GM12892 (cell line): Measurements from ENCODE around the gene FAM43A.

Experiments
- DNase-seq: peaks from one replicate; pipeline ENCODE4 v3.0.0; 2011; ENCODE audit not compliant: insufficient read length
- FAIRE-seq: peaks from 2 replicates; lab custom pipeline; 2011; peaks lifted over from hg19 to GRCh38; lab: Jason Lieb, UNC
- POLR2A ChIP-seq: IDR thresholded peaks from 2 replicates; pipeline ENCODE4 v1.6.1; 2011; ENCODE audit warnings: low read depth, low read length, control low read depth
- POLR2AphosphoS5 ChIP-seq: IDR thresholded peaks from 2 replicates; pipeline ENCODE4 v1.6.1; 2011; ENCODE audit warnings: low read depth, low read length, control low read depth
- TAF1 ChIP-seq: IDR thresholded peaks from 2 replicates; pipeline ENCODE4 v1.6.1; 2011; ENCODE audit warnings: low read depth, mild to moderate bottlenecking, control low read depth, low read length, borderline replicate concordance

Gene FAM43A

GRCh38 chr3:194661374-194661773 is 24.3 kb upstream of the FAM43A start:
- FAIRE-seq = no peak
- TF ChIP-seq POLR2A (no peak), POLR2AphosphoS5 (no peak), TAF1 (no peak)
- DNase-seq = no peak

DNA sequence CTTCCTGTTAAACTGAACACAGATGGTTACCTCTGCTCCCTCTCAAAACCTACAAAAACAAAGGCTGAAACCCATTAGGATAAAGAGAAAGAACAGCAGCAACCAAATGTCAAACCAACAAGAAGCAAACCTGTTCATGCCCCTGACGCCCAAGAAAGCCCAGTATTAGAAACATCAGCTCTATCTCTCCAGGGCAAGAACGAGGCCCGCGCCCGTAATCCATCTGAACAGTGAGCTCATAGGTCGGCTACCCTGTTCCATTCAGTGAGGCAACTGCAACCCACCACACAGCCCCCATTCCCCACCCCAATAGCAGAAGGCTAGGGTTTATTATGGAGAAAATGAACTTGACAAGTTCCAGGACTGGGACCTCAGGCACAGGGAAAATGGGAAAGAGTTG is 23.7 kb upstream of the FAM43A start:
- TF ChIP-seq POLR2A = no peak
- no peak for TF ChIP-seq TAF1
- TF ChIP-seq POLR2AphosphoS5 = no peak
- FAIRE-seq (no peak), DNase-seq (no peak)

DNA sequence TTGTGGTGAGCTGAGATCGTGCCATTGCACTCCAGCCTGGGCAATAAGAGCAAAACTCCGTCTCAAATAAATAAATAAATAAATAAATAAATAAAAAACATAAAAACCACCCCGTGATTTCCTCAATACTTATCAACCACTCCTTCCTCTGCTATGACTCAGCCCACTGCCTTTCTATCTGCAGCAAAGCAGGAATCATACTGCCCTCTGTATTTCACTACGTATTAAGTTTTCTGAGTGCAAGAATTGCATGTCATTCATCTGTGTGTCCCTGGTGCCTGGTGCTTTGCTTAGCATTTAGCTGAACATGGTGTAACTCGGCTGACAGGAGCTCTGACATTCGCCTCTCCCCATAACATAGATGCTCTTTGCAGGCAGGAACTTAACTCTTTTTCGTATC is 20.8 kb upstream of the FAM43A start:
- DNase-seq (no peak), FAIRE-seq (no peak)

DNA sequence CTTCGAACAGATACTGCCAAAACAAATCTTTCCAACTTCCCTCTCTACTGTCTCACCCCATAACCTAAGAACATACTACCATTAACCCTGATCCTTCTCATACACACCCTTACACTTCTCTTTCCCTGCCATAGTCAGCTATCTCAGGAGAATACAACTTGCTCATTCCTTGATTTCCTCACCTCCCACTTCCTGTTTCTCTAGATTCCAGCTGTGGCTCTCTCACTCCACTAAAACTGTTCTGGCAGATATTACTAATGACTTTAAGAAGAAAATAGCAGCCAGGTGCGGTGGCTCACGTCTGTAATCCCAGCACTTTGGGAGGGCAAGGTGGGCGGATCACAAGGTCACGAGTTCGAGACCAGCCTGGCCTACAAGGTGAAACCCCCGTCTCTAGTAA is 18.3 kb upstream of the FAM43A start:
- TF ChIP-seq TAF1 (no peak), POLR2AphosphoS5 (no peak), POLR2A (no peak)
- FAIRE-seq (no peak), DNase-seq (no peak)

More for the DNA sequence above, 20.8 kb upstream of the FAM43A start:
- TF ChIP-seq TAF1 = no peak
- TF ChIP-seq POLR2AphosphoS5 = no peak
- TF ChIP-seq POLR2A = no peak

GRCh38 chr3:194671511-194671899 is 14.2 kb upstream of the FAM43A start:
- DNase-seq (no peak), FAIRE-seq (no peak)
- TF ChIP-seq POLR2A = no peak
- TF ChIP-seq TAF1 = no peak

- FAIRE-seq (peak; percentile 95), DNase-seq (peak; percentile 68)
- peak; percentile 46; the same call in 1 of the 2 replicates for TF ChIP-seq TAF1
- peak; percentile 74 for TF ChIP-seq POLR2AphosphoS5
- peak; percentile 72; the same call in 1 of the 2 replicates for TF ChIP-seq POLR2A
Measured at GRCh38 chr3:194671900-194672808, 13.5 kb upstream of the FAM43A start, which contains the start of gene LSG1. Gene LSG1, minus strand, starts transcription at chr3:194672191. Its CDS starts 29 bp downstream, at chr3:194672162.

DNA sequence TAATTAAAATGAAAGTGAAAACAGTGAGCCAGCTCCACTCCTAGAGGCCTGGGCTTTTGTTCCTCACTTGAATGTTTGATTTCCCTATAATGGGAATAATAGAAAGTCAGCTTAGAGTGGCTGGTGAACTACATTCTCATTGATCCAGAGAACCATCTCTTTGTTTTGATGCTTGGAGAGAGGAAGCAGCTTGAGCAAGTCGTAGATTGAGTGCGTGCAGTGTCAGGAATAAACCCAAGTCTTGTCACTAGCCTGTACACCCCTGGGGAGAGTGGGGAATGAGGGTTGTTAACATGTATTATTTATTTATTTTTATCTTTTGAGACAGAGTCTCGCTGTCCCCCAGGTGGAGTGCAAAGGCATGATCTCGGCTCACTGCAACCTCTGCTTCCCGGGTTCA is 12.8 kb upstream of the FAM43A start:
- FAIRE-seq (no peak), DNase-seq (no peak)

GRCh38 chr3:194673761-194674160 is 11.9 kb upstream of the FAM43A start:
- TF ChIP-seq TAF1 (no peak), POLR2AphosphoS5 (no peak)
- DNase-seq (no peak), FAIRE-seq (no peak)

More for the DNA sequence above, 12.8 kb upstream of the FAM43A start:
- TF ChIP-seq POLR2A (no peak), POLR2AphosphoS5 (no peak), TAF1 (no peak)

DNA sequence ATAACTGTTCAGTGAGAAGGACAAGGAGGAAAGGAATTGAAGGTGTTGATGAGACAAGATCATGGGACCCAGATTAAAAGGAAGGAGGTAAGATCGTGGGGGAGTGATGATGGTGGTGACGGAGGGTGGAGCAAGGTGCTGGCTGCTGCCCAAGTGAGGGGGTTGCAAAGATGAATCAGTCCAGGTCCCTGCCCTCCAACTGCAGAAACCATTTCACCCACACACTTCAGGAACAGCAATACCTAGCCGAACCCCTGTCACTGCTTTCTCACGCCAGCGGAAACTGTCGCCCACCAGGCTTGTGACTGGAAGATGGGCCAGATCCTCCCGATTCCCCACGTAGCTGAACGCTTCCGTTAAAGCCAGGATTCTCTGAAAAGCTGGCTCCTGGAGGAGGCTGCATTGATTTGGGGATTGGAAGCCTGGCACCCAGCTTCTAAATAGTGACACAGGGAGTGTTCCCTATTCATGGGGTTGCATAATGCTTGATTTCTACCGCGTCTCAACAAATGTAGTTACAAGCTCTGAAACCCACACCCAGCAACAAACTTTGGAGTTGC is 10.5 kb upstream of the FAM43A start:
- no peak for DNase-seq
- TF ChIP-seq TAF1 (no peak), POLR2A (no peak), POLR2AphosphoS5 (no peak)
- no peak for FAIRE-seq

DNA sequence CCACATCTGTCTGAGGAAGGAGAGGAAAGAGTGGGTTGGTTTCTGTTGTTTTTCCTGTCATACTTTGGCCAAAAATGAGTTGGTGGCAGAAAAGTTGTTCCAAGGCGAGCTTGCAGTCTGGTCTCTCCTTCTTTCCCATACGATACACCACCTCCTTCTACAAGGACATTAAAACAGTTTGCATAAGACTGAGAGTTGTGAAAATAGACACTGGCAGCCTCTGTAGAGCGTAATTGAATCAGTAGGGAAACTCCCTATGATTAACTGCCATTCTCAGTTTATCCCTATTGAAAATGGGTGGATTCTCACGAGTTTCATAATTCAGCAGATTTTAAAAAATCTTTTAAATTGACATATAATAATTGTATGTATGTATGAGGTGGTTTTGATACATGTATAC is 10.0 kb upstream of the FAM43A start:
- TF ChIP-seq POLR2AphosphoS5 (no peak), POLR2A (no peak), TAF1 (no peak)
- no peak for FAIRE-seq
- DNase-seq = no peak

- TF ChIP-seq TAF1 (no peak), POLR2AphosphoS5 (no peak), POLR2A (no peak)
- DNase-seq (no peak), FAIRE-seq (no peak)
Measured at GRCh38 chr3:194676471-194676870, 9.2 kb upstream of the FAM43A start.

DNA sequence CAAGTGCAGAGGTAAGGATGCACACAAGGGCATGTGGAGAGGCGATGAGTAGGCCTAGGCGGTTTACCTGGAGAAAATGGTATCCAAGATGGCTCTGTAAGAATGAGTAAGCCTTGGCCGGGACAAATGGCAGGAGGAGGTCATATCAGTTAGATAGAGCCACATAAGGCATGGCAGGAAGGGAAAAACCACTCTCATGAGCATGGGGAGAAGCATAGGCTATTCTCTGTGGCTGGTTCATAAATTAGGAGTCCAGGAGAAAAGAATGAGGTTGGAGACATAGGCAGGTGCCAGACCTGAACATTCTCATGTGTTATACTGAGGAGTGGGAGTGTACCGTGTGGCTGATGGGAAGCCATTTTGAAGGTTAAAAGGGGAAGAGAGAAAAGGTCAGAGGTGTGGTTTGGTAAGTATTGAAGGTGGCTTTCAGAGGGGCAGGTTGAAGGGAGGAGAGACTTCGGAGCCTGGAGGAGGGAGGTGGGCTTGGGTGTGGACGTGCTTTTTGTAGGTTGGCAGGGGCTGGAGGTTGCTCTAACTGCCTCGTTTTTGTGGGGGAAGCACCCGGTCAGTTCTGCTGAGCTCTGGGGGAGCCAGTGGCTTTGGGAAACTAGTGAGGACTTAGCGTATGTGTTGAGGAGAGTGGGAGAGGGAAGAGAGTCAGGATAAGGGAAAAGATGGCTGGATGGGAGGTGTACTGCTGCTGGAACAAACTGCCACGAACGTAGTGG is 4.6 kb upstream of the FAM43A start:
- no peak for TF ChIP-seq TAF1
- no peak for TF ChIP-seq POLR2AphosphoS5
- no peak for TF ChIP-seq POLR2A
- FAIRE-seq = no peak
- no peak for DNase-seq
